AG09319 (cell line): ENCODE results near the gene AQP9.
"Not testable (repeated sequence)": the region's sequence is repeated elsewhere in the genome, so short reads cannot be mapped to it uniquely, and the experiment has no call there.

Experiments
- DNase-seq: peaks from one replicate; pipeline ENCODE4 v3.0.0-alpha.2; 2010; ENCODE audit warnings: low read depth; ENCODE audit errors: extremely low read depth
- CTCF ChIP-seq: IDR thresholded peaks from 2 replicates; pipeline ENCODE4 v1.5.1; 2011; ENCODE audit warnings: low read depth, mild to moderate bottlenecking, inconsistent platforms, low read length, moderate library complexity

AQP9 gene

DNA sequence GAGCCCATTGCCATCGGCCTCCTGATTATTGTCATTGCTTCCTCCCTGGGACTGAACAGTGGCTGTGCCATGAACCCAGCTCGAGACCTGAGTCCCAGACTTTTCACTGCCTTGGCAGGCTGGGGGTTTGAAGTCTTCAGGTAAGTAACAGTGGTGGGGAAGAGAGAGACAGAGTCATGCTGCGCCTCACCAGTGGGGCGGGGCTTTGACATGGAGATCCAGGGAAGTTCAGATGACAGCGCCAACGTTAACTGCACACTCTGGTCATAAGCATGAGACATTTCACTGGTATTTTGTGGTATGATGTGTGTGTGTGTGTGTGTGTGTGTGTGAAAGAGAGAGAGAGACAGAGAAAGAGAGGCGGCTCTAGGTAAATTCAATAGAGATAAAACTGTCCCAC is 41.0 kb downstream of the AQP9 start:
- no peak for TF ChIP-seq CTCF
- no peak for DNase-seq

DNA sequence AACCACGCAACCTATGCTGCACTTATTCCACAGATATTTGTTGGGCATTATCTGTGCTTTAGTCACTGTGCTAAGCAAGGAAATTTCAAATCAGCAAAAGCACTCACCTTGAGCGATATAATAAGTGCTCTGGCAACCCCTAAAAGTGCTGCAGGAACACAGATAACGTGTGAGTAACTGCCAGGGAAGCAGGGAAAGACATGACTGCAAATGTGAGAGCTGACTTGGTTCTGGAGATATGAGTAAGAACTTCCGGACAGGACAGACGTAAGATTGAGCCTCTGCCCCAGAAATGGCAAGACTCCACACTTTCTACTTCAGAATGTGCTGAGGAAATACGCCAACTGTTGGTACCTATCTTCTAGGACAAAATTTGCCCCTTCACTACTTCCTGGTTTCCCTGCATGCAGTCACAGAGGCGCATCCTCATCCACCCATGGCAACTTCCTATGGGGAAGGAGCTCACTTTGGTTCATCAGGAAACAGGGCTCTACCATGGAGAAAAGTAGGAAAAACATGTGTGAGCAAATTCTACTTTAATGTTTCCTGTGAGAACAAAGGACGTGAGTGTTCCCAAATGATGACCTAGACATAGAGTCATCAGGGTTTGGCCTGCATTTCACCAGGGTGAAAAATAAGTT is 41.7 kb downstream of the AQP9 start:
- no peak for TF ChIP-seq CTCF
- DNase-seq: no peak

- no peak for DNase-seq
- peak; percentile 98 for TF ChIP-seq CTCF
Observed at GRCh38 chr15:58182460-58183163, 44.4 kb downstream of the AQP9 start.

- DNase-seq: no peak
- peak; percentile 40 for TF ChIP-seq CTCF
Observed at GRCh38 chr15:58185439-58185838, 47.3 kb downstream of the AQP9 start.

DNA sequence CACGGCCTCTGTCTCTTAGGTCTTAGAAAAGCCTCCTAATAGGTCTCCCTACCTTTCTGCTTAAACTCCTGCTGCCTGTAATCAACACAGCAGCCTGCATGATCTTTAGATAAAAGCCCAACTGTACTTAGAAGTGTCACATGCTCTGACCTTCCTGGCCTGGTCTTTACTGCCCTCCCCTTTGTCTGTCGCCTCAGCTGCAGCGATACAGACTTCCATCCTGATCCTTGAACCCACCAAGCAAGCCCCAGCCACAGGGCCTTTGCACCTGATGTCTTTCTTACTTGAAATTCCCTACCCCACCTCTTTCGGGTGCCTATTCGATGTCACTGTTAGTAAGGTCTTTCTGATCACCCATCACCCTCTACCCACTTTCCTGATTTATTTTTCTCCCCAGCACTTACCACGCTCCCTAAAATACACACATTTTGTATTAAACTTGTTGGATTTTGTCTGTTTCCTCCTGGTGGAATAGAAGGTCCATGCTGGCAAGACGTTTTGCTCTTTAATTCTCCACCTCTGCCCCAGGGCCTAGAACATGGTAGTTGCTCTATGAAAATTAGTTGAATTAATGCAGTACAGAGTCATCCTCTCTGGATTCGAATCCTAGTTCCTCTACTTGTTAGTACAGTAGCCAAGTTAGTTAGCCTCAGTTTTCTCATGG is 51.1 kb downstream of the AQP9 start:
- TF ChIP-seq CTCF: no peak
- DNase-seq: no peak

DNA sequence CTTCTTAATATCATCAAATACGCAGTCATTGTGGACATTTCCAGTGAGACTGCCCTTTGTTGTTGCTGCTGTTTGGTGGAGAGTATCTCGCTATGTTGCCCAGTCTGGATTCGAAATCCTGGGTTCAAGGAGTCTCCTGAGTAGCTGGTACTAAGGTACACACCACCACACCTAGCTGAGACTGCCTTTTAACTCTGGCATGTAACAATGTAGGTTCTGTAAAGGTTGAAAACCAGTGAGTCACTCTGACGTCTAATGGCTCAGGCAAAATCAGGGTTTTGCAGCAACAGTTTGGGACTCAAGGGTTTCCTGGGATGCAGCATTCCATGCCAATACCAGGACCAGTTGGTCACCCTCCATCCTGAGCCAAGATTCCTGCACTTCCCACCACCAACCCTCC is 52.2 kb downstream of the AQP9 start:
- no peak for DNase-seq
- no peak for TF ChIP-seq CTCF

DNA sequence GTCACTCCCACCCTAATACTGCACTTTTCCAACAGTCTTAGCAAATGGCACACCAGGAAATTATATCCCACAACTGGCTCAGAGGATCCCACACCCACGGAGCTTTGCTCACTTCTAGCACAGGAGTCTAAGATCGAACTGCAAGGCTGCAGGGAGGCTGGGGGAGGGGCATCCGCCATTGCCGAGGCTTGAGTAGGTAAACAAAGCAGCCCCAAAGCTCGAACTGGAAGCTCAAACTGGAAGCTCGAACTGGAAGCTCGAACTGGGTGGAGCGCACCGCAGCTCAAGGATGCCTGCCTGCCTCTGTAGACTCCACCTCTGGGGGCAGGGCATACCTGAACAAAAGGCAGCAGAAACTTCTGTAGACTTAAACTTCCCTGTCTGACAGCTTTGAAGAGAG is 55.5 kb downstream of the AQP9 start:
- DNase-seq: not testable (repeated sequence)
